HG02884 (cell line): ENCODE measurements around the gene PGC.

ENCODE experiments used
- ATAC-seq: cut with Tn5 transposase; IDR thresholded peaks from one replicate; pipeline ENCODE4 v1.9.1; 2021; ENCODE audit warnings: mild to moderate bottlenecking, moderate library complexity; ENCODE audit not compliant: unreplicated experiment

The PGC gene

DNA sequence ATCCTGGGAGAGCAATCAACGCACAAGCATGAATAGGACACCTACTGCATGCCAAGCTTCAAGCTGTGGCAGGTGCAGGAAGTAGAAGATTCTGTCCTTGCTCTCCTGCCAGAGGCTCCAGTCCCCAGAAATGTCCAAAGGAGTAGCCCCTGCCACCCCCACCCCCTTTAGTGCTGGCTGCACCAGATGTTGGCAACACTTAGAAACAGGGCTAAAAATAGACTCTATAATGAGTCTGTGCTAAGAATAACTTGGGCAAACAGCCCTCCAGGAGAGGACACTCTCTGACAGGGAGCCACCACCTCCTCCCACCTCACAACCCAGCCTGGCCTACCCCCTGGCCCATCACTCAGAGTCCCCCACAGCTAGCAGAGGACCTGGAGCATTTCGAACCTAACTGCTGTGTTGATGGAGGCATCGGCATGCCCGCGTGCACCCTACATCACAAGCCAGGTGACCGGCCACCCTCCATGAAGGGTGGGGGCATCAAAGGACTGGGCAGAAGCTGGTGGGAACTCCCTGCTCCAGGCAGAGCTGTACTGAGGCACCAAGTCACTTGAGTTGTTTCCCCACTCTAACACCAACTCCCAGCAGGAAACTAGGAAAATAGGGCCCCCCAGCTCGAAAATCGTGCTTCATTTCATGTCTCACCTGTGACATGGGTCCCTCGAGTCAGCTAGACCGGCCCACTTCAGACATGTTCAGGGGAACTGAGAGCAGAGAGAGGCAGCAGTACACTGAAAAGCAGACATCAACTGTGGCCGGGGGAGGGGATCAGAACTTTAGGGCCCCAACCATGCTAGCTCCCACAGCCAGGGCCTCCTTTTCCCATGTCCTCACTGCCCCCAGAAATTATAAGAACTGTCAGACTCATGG is 30.4 kb downstream of the PGC start:
- ATAC-seq = no peak

DNA sequence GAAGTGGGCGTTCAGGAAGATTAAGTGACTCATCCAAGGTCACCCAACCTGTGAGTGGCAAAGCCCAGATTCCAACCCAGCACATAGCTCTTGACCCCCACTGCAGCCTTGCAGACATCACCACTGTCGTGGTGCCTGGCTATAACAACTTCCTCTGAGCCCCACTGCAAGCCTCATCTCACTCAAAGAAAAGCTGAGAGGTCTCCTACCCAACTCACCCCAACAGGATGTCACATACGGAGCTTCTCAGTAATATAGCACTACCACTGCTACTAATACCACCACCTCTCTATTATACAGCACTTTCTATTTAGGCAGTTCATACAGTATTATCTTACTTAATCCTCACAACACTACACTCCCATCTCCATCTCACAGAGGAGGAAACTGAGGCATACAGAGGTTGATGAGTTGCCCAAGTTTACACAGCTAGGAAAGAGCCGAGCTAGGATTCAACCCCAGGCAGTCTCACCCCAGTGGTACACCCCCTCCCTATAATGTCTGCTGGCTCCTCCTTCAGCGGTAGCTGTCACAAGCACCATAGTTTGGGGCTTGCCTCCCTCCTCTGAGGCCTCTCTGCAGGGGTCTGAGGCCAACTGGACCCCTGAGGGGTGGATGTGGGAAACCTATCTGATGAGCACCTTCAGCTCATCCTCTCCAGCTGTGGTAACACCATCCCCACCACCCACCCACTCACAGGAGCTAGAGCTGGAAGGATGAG is 31.2 kb downstream of the PGC start:
- no peak for ATAC-seq

DNA sequence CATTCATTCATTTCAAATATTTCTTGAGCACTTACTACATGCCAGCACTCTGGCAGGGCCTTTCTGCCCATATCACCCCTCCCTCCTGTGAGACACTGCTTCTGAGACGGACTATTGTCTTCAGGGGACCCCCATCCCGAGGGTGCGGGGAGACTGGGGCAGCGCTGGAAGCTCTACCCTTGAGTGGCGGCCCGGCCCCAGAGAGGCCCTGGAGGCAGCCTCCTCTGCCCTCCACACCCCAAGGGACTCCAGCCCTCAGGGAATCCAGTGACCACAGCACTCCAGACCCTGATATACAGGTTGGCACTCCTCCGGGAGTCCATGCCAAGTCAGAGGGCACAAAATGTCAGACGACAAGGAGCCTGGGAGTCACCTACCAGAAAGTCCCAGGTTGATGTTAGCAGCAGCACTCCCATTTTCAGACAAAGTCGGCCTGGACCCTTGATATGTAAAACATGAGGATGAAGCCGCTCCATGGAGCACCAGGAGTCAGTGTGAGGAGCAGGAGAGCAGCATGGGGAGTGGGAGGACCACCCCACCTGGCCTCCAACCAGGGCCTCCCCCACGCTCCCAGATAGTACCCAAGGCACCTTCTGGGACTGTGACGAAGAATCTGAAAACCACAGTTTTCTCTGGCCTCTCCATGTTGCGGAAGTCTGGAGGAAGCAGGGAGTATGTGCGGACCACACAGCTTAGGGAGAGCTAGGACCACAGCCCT is 32.5 kb downstream of the PGC start:
- ATAC-seq = no peak

DNA sequence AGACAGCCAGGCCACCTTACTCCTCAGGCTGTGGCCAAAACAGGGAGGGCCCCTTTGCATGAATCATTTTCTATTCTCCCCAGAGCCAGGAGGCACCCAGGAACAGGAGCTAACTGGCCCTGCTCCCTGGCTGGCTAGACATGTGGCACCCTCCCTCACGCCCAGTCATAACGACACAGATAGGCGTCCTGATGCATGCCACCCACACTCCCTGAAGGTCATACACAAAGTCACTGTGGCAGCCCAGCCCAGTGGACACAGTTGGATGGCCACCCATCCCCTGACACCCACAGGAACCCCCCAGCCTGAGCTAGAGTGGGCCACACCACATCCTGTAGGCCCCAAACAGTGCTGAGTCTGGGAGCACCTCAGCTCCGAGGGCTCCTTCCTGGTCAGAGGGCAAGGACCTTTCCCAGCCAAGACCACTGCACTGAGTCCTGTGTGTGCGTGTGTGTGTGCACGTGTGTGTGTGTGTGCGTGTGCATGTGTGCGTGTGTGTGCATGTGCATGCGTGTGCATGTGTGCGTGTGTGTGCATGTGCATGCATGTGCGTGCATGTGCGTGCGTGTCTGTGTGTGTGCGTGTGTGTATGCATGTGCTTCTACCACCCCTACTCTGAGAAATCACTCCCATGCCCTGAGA is 33.4 kb downstream of the PGC start:
- ATAC-seq = peak; percentile 52

DNA sequence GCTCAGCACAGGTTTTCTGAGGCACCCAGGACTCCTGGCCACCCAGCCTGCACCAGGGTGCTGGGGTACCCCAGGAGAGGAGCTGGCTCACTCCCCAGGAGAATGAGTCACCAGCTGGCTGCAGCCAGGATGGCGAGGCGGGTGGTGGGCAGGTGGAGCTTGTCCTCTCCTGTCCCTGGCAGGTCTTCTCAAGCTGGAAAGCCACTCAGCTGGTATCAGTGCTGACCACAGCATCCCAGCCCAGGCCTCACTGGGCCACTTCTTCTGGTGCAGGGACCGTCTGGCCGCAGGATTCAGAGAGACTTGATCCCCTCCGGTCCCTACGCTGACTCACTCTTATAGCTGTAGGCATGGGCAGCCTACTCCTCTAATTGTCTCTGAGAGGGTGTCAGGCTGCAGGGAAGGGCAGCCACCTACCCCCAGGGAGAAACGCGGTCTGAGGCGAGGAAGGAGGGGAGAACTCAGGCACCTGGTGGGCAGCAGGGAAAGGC is 34.0 kb downstream of the PGC start:
- no peak for ATAC-seq

DNA sequence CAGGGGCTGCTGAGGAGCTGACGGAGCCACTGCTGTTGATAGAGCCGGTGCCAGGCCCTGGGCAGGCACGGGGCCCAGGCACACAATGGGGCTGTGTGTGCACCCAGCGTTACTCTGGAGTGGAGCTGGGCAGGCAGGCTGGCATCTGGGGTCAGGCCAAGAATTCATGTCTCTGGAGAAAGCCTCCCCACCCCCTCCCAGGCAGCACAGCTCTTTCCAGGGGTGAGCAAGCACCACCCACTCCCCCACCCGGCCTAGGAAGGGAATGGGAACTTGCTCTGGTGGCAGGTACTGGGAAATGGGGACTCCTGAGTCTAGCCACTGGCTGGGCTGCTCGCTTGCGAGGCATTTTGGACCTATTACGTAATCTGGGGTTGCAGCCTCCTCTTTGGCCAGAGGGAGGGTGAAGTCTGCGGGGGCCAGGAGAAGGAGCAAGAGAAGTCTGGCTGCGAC is 34.5 kb downstream of the PGC start:
- ATAC-seq = no peak

DNA sequence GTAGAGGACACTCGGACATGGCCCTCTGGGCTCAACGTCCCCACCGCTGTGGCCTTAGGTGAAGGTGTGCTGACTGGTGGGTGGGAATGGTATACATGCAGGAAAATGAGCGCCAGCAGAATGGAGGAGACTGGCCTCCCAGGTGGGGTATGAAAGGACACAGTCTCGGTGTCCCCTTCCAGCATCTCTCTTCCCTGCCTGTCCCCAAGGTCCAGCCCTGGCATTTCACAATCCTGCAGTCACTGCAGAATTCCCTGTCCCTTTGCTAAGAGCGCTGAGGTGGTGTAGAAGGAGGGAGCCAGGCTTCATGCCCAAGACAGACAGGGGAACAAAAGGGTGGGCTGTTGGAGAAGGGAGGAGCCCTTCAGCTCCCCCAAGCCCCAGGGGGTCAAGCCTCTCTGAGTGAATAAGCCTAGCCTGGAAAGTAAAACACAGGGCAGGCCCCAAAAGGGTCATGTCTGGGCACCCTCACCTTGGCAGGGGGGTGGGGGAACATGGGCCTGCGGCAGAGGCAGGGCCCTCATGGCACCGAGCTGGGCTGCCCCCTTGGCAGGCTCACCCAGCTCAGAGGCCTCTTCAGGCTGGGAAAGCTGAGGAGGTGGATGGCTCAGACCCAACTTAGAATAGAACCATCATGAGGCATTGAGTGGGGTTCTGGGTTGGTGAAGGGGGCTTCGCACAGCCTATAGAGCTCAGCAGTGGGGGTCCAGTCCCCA is 35.7 kb downstream of the PGC start:
- ATAC-seq = no peak

DNA sequence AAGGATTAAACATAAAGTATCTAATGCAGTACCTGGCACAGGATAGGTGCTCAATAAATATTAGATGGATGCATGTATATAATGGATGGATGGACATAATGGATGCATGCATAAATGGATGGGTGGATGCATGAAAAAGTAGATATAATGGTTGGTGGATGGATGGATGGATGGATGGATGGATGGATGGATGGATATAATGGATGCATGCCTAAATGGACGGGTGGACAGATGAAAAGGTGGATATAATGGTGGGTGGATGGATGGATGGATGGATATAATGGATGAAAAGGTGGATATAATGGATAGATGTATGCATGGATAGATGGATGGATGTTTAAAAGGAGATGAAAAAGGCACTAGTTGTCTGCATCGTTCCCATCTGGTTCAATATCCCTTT is 37.8 kb downstream of the PGC start:
- no peak for ATAC-seq

DNA sequence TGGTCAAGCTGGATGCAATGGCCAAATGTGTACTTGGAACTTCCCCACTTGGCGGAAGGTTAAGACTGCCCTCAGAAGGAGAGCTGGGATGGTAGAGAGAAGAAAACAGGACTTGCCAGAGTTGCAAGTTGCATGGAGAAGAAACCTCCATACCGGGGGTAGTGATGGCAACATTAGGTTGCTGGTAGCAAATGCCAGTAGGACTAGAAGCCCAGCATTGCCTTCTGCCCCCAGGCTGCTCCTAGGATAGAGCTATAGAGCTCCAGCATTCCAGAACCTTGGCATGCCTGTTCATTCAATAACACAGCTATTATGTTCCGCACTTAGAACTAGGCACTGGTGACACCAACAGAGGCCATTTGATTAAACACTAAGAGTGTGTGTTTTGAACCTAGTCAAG is 38.3 kb downstream of the PGC start:
- ATAC-seq = no peak

DNA sequence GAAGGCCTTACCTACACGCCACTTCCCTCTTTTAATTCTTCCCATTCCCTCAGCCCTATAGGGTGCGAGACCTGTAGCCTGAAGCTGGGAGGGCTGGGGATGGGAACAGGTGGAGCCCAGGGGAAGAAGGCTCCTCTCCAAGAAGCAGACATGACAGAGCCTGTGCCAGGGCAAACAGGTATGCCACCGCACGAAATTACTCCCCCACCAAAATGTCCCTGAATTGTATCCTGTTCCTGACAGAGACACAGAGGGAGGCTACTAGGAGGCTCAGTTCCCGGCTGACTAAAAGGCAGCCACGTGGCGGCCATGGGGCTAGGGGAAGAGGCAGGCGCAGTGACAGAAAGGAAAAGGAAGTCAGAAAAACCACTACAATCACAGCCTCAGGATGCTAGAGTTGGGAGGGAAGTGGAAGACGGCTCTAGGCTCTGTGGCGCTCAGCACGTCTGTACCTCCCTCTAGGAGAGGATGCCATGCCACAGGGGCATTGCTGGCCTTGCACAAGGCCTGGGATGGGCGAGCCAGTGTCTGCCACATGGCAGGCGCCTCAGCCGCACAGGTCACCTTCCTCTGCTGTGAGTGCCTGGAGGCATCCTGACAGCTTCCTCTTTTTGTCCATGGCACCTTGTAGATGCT is 39.5 kb downstream of the PGC start:
- no peak for ATAC-seq

DNA sequence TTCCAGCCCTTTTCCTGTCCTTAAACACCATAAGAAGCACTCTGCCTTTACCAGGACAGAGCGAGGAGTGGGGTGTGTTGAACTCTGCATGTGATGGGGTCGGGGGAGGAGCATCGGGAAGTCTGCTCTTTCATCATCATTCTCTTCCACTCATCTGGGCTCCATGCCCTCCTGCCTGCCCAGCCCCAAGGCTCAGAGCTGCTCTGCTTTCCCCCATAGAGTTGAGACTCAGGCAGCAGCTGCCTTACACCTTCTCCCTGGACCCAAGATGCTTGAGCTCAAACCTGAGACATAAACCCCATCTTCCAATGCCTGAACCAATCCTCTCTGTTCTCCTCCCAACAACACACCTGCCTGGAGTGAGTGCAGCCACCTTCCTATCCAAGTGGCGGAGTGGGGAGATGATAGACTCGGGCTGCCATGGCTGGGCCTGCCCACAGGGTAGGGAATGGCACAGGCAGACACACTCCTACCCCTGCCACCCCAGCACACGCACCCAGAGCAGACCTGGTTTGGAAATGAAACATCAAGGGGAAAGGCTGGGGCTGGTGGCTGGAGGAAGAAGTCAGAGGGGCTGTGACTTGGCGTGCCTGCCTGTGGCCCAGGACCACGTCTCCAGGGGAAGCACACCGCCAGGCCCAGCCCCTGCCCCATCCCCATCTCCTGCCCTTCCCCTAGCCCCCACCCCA is 40.2 kb downstream of the PGC start:
- ATAC-seq = no peak

DNA sequence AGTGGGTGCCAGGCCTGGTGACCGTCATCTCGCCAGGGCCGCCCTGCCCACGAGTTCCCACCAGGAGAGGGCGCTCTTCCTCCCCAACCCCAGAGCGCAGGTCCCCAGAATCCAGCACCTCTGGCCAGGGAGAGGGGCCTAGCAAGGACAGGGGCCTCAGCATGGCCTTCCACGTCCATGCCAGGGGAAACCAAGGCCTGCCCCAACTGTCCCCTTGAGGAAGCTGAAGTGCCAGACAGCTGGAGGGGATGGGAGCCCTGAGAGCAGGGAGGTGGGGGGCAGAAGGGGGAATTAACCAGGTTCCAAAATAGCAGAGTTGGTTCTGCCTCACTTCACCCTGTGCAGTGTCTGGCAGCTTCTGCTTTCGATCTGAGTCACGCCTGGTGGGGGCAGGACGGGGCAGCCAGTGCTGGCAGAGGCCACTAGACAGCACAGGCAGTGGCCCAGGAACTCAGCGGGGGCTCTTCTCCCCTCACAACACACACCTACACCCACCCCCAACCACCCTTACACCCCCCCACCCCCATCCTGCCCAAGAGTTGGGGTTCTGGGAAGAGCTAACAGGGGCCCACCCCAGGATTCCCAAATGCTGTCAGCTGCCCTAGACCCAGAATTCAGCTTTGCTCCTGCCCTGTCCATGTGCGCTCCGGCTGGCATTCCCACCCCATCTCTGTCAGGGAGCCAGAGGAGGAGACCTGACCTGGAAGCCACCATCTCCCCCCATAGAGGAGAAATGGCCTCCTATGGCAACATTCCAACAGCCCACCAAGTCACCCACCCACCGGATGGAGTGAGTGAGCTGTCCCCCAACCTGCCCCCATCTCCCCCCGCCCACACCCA is 41.0 kb downstream of the PGC start:
- ATAC-seq = peak; percentile 61

DNA sequence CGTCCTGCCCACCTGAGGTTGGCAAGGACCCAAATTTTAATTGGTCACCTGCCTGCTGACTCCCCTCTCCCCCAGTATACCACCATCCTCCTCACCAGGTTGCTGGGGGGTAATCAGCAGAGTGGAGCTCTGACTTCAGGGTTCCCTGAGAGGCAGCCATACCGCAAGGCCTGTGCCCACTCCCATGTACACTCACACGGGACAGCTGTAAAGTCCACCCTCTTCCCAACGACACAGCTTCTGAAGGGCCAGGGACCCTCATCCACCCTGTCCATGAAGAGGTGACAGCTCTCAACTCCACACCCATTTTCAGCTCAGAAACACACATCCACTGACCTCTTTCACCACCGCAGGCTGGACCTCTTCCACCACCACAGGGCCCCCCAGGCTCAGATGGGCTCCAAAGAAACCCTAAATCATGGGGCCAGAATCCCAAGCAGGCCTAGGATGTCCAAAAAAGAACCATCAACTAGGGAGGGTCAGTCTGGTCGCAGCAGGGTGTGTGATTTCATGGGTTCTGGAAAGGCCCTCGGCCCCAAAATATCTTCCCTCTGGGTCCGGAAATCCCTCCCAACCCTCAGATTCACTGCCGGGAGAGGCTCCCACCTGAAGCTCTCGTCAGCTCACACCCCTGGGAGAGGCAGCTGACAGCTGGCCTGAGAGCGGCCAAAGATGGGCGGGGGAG is 41.7 kb downstream of the PGC start:
- ATAC-seq = no peak

DNA sequence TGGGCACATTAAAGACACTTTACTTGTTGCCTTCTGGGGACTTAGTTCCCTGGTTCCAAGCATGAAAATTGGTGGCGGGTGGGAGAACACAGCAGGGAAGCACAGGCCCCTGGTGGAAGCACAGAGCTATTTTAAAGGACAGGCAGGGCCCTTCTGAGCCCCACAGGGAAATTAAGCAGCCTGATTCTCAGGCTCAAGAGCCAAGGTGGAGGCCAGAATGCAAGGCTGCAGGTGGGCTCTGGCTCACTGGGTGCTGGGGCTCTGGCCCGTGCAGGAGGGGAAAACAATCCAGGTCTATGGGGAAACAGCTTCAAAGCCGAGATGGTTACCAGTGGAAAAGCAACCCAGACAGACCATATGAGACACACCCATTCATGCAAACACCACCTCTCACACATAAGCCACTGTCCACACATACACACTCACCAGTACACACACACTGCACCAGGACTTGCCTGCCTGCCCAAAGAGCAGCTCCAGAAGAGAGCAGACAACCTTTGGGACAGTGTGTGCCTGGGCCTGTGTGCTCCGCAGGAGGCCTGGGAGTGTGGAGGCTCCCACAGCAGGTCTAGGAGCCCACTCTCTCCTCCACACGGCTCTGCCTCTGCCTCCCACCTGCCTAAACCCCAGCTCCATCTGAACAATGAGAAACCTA is 42.4 kb downstream of the PGC start:
- no peak for ATAC-seq

DNA sequence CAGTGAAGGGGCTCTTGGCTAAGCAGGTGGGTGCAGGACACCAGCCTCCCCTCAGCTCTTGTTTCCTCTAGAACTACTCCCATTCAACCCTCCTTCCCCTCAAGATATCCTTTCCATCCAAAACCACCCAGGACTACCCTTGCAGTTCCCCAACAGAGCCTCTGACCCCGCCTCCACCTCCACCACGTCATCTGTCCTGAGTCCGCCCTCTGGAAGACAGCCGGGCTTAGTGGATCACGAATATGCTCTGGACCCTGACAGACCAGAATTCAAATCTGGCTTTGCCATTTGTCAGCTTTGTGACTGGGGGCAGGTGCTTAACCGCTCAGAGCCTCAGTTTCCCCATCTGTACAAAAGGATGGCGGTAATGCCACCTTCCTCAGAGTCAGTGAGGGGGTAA is 43.2 kb downstream of the PGC start:
- no peak for ATAC-seq

DNA sequence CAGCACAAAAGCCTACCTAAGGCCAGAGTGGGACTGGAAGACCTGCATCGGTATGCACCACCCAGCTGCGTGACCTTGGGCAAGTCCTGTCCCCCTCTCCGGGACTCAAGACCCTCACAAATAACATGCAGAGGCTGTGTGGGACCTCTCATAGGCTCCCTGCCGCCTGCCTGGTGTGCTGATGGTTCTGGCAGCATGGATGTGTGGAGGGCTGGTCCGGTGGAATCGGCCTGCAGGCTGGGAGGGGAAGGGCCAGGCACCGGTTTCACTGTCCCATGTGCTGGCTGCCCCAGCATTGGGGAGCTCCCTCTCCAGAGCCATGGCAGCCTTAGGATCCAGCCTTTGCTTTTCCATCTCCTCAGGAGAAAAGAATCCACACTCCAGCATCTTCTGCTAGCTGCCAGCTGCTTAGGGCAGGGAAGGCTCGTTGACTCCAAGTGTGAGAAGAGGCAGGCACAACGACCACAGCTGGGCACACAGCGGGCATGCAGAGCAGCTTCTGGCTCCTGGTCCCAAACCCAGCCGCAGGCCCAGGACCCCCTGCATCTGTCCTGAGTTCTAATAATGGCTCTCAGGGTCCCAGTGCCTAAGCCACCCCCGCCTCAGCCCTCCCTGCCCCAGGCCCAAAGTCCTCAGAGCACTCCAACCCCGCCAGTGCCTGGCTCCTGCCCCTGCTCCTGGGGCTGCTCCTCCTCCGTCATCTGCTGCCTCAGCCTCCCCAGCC is 44.3 kb downstream of the PGC start:
- ATAC-seq = no peak
